Spleen (tissue), 11 donors: ENCODE data around the gene SAMD14. TPM values are rescaled to one million over a fixed set of nuclear protein-coding genes. Genes with fewer than 3 reads are reported as not detected.

Source experiments
- DNase-seq: peaks from one replicate; pipeline ENCODE4 v3.0.0-alpha.2; 2020
- H3K27ac ChIP-seq, 8 donors: fragments of 200-600 bp; sonication (generic) in 7 of 8; 1 replicate in 4 of 8; 2 replicates in 4 of 8; pipeline versions ENCODE4 v1.5.0 to v1.8.0; 2016 to 2021; ENCODE audit warnings: inconsistent platforms in 4 of 8, mild to moderate bottlenecking in 4 of 8, moderate library complexity in 1 of 8
- H3K27me3 ChIP-seq, 7 donors: fragments of 200-600 bp; sonication (generic) in 6 of 7; replicated peaks in 1 of 7; 1 replicate in 4 of 7; 2 replicates in 3 of 7; pipeline versions ENCODE4 v1.5.0 to v1.8.0; 2016 to 2021; ENCODE audit warnings: inconsistent platforms in 3 of 7, mild to moderate bottlenecking in 1 of 7
- H3K36me3 ChIP-seq, 6 donors: fragments of 200-600 bp; sonication (generic) in 5 of 6; 1 replicate in 4 of 6; 2 replicates in 2 of 6; pipeline versions ENCODE4 v1.5.0 to v1.8.0; 2016 to 2021; ENCODE audit warnings: inconsistent platforms in 2 of 6
- H3K4me1 ChIP-seq, 6 donors: fragments of 200-600 bp; sonication (generic) in 5 of 6; 1 replicate in 3 of 6; 2 replicates in 3 of 6; pipeline versions ENCODE4 v1.5.0 to v1.8.0; 2016 to 2021; ENCODE audit warnings: inconsistent platforms in 3 of 6
- H3K4me3 ChIP-seq, 8 donors: fragments of 200-600 bp; sonication (generic) in 7 of 8; 1 replicate in 4 of 8; 2 replicates in 4 of 8; pipeline versions ENCODE4 v1.5.0 to v1.8.0; 2016 to 2021; ENCODE audit warnings: inconsistent platforms in 4 of 8, mild to moderate bottlenecking in 4 of 8, moderate library complexity in 2 of 8
- H3K9me3 ChIP-seq, 8 donors: fragments of 200-600 bp; sonication (generic) in 7 of 8; 1 replicate in 4 of 8; 2 replicates in 4 of 8; pipeline versions ENCODE4 v1.5.0 to v1.8.0; 2016 to 2021; ENCODE audit warnings: inconsistent platforms in 4 of 8
- CTCF ChIP-seq, 11 experiments: fragments of 200-600 bp in 7 of 11; fragments of 450-650 bp in 4 of 11; sonication (generic) in 4 of 11; IDR thresholded peaks in 8 of 11; conservative IDR thresholded peaks in 3 of 11; 1 replicate in 7 of 11; 2 replicates in 4 of 11; pipeline versions ENCODE4 v1.4.0 to v1.8.0; 2016 to 2021; ENCODE audit warnings: antibody characterized with exemption in 11 of 11, inconsistent platforms in 4 of 11, mild to moderate bottlenecking in 1 of 11
- POLR2A ChIP-seq, 3 donors: fragments of 450-650 bp; IDR thresholded peaks; one replicate each; pipeline ENCODE4 v1.5.1; 2017; ENCODE audit warnings: antibody characterized with exemption in 3 of 3, mild to moderate bottlenecking in 1 of 3
- POLR2AphosphoS5 ChIP-seq, 3 donors: sonication (generic); formaldehyde crosslinking; IDR thresholded peaks; one replicate each; pipeline ENCODE4 v1.5.1; 2017; ENCODE audit warnings: antibody characterized with exemption in 3 of 3
- WGBS, 5 donors: extraction: QIAGEN DNeasy Blood & Tissue Kit in 3 of 5; methylation state at CpG; one replicate each; pipeline versions ENCODE4 v1.1.5 to v1.1.7; 2013 to 2018; 5-methylcytosine and 5-hydroxymethylcytosine counted together
- intact Hi-C: fragments of 100-400 bp; cut with DNase I; formaldehyde crosslinking; loops from one replicate; pipeline ENCODE4 v1.15.0; 2023; ENCODE audit warnings: low total_unique reads
- polyA plus RNA-seq, 3 donors: library from polyadenylated mRNA; stranded (reverse); fragments of 200-250 nt; gene quantifications; one replicate each; pipeline ENCODE4 v1.2.1, GENCODE V29; 2013
- total RNA-seq, 7 donors: library from RNA; depleted of rRNA in 3 of 7; stranded (reverse); fragments of >200 nt in 3 of 7; fragmentation: NEBNext Ultra II Directional in 4 of 7; extraction: Animal tissue kit (Norgen Biotek cat#: 25700) in 4 of 7; gene quantifications; one replicate each; pipeline versions ENCODE4 v1.1.0 to v1.2.1, GENCODE V29; 2016 to 2021
- donor health status: healthy with polysubstance abuse.
- donor health status: DM: no; HTN: no; CAD: no; lungs with moderate emphysema.
- donor health status: DM: no; HTN: no; CAD: no.
- donor health status: Bipolar disorder and iron deficiency.
- donor health status: healthy.
- donor health status: DM: no; HTN: no; CAD: no.
- donor health status: DM: yes; HTN: yes; CAD: no.

SAMD14 gene
- total and polyA plus RNA-seq, 10 donors: 1.1 to 7.5 (median 2.1) TPM

- H3K27ac ChIP-seq: no peak overlapping the region
- TF ChIP-seq POLR2AphosphoS5 (IDR thresholded peaks at IDR 0.05): no peak
- no peak for TF ChIP-seq POLR2A (IDR thresholded peaks at IDR 0.05)
- TF ChIP-seq CTCF (IDR thresholded peaks at IDR 0.05 in 8 of 11, conservative IDR thresholded peaks at IDR 0.05 in 3 of 11): no peak
- 81 to 91% (median 83%) methylated on average over 7 of the region's 7 CpGs for WGBS, 5 donors
- no peak overlapping the region for H3K4me3 ChIP-seq
- peaks cover 3 to 33% (median 19%) of the 10 kb centered on the region in 6 donors for H3K4me1 ChIP-seq
- H3K36me3 ChIP-seq: peaks cover 0 to 69% (median 45%) of the 10 kb centered on the region in 6 donors
- H3K27me3 ChIP-seq: peaks cover 0 to 5% (median 0%) of the 10 kb centered on the region in 7 donors
- H3K9me3 ChIP-seq: no peaks in the 10 kb centered on the region
- DNase-seq: no peak
- intact Hi-C loops: no loop called here
Measured at GRCh38 chr17:50109207-50109606, 20.8 kb downstream of the SAMD14 start.

- intact Hi-C loops: no loop called here
- TF ChIP-seq POLR2AphosphoS5 (IDR thresholded peaks at IDR 0.05) (no peak), CTCF (IDR thresholded peaks at IDR 0.05 in 8 of 11, conservative IDR thresholded peaks at IDR 0.05 in 3 of 11) (no peak), POLR2A (IDR thresholded peaks at IDR 0.05) (no peak)
- DNase-seq: no peak
- no peaks in the 10 kb centered on the region for H3K9me3 ChIP-seq
- no peaks in the 10 kb centered on the region for H3K27me3 ChIP-seq
- peaks cover 3 to 33% (median 19%) of the 10 kb centered on the region in 6 donors for H3K4me1 ChIP-seq
- no peak overlapping the region for H3K27ac ChIP-seq
- WGBS, 5 donors: 80 to 89% (median 85%) methylated on average over 9 of the region's 9 CpGs
- peaks cover 0 to 76% (median 45%) of the 10 kb centered on the region in 6 donors for H3K36me3 ChIP-seq
- H3K4me3 ChIP-seq: no peak overlapping the region
Measured at GRCh38 chr17:50108556-50108955, 21.4 kb downstream of the SAMD14 start.

GRCh38 chr17:50107790-50108414 lies 22.1 kb downstream of the SAMD14 start:
- WGBS, 5 donors: 87 to 95% (median 89%) methylated on average over 10 of the region's 10 CpGs
- Histone ChIP-seq H3K27ac (no peak overlapping the region), H3K27me3 (no peaks in the 10 kb centered on the region), H3K4me1 (peaks cover 3 to 32% (median 17%) of the 10 kb centered on the region in 6 donors), H3K4me3 (no peak overlapping the region), H3K36me3 (peaks cover 0 to 82% (median 45%) of the 10 kb centered on the region in 6 donors), H3K9me3 (no peaks in the 10 kb centered on the region)
- no peak for TF ChIP-seq POLR2AphosphoS5 (IDR thresholded peaks at IDR 0.05)
- intact Hi-C loops: no loop called here
- no peak for DNase-seq

- H3K36me3 ChIP-seq: peaks cover 0 to 93% (median 45%) of the 10 kb centered on the region in 6 donors
- WGBS, 5 donors: 73 to 79% (median 77%) methylated on average over 9 to 13 of the region's 13 CpGs
Measured at GRCh38 chr17:50106393-50107131, 23.4 kb downstream of the SAMD14 start.

More at GRCh38 chr17:50106393-50107131, 23.4 kb downstream of the SAMD14 start:
- no peaks in the 10 kb centered on the region for H3K27me3 ChIP-seq
- TF ChIP-seq POLR2A (IDR thresholded peaks at IDR 0.05) (no peak), CTCF (IDR thresholded peaks at IDR 0.05 in 8 of 11, conservative IDR thresholded peaks at IDR 0.05 in 3 of 11) (no peak), POLR2AphosphoS5 (IDR thresholded peaks at IDR 0.05) (no peak)
- H3K4me1 ChIP-seq: peaks cover 3 to 32% (median 13%) of the 10 kb centered on the region in 6 donors
- H3K4me3 ChIP-seq: no peak overlapping the region
- intact Hi-C loops: no loop called here
- H3K27ac ChIP-seq: no peak overlapping the region
- no peaks in the 10 kb centered on the region for H3K9me3 ChIP-seq
- DNase-seq: no peak
